Hepatocyte (in vitro differentiated cells): Measurements from ENCODE around the gene CASKIN2. TPM values are rescaled to one million over a fixed set of nuclear protein-coding genes. Genes with fewer than 3 reads are reported as not detected.

ENCODE experiments used
- DNase-seq: peaks from one replicate; pipeline ENCODE4 v3.0.0-alpha.2; 2016; ENCODE audit warnings: low spot score
- H2AFZ ChIP-seq: fragments of 200-600 bp; sonication (generic); 2 replicates; pipeline ENCODE4 v1.6.0; 2016; ENCODE audit warnings: antibody characterized with exemption, mild to moderate bottlenecking
- H3K27ac ChIP-seq: fragments of 200-600 bp; sonication (generic); 2 replicates; pipeline ENCODE4 v1.5.1; 2016; ENCODE audit warnings: mild to moderate bottlenecking
- H3K27me3 ChIP-seq: fragments of 200-600 bp; sonication (generic); 2 replicates; pipeline ENCODE4 v1.6.1; 2016
- H3K36me3 ChIP-seq: fragments of 200-600 bp; sonication (generic); replicated peaks from 2 replicates; pipeline ENCODE4 v1.5.1; 2016; ENCODE audit warnings: low read depth; ENCODE audit not compliant: insufficient read depth
- H3K4me1 ChIP-seq: fragments of 200-600 bp; sonication (generic); 2 replicates; pipeline ENCODE4 v1.5.1; 2016; ENCODE audit warnings: mild to moderate bottlenecking, moderate library complexity; ENCODE audit not compliant: insufficient read depth
- H3K4me2 ChIP-seq: fragments of 200-600 bp; sonication (generic); 2 replicates; pipeline ENCODE4 v1.6.0; 2016
- H3K4me3 ChIP-seq: fragments of 200-600 bp; sonication (generic); 2 replicates; pipeline ENCODE4 v1.5.1; 2016; ENCODE audit warnings: mild to moderate bottlenecking
- H3K79me2 ChIP-seq: fragments of 200-600 bp; sonication (generic); 2 replicates; pipeline ENCODE4 v1.6.0; 2017; ENCODE audit warnings: mild to moderate bottlenecking
- H3K9me2 ChIP-seq: fragments of 200-600 bp; sonication (generic); replicated peaks from 2 replicates; pipeline ENCODE4 v1.6.0; 2017; ENCODE audit warnings: mild to moderate bottlenecking; ENCODE audit not compliant: insufficient read depth
- H3K9me3 ChIP-seq: fragments of 200-600 bp; sonication (generic); 2 replicates; pipeline ENCODE4 v1.5.1; 2016; ENCODE audit warnings: low read depth, mild to moderate bottlenecking
- H4K20me1 ChIP-seq: fragments of 200-600 bp; sonication (generic); 2 replicates; pipeline ENCODE4 v1.6.0; 2016; ENCODE audit warnings: mild to moderate bottlenecking; ENCODE audit not compliant: insufficient read depth, poor library complexity, severe bottlenecking
- CTCF ChIP-seq: fragments of 200-600 bp; sonication (generic); IDR thresholded peaks from 2 replicates; pipeline ENCODE4 v1.5.1; 2016; ENCODE audit warnings: antibody characterized with exemption, mild to moderate bottlenecking; ENCODE audit not compliant: poor library complexity
- EZH2 ChIP-seq: fragments of 200-600 bp; sonication (generic); IDR thresholded peaks from 2 replicates; pipeline ENCODE4 v1.6.1; 2016; ENCODE audit warnings: antibody characterized with exemption, mild to moderate bottlenecking, borderline replicate concordance
- EZH2phosphoT487 ChIP-seq: fragments of 200-600 bp; sonication (generic); IDR thresholded peaks from one replicate; pipeline ENCODE4 v1.6.1; 2018; ENCODE audit warnings: antibody characterized with exemption, mild to moderate bottlenecking, low read depth, moderate library complexity; ENCODE audit not compliant: unreplicated experiment, severe bottlenecking
- WGBS: methylation state at CpG from one replicate; pipeline ENCODE4 v1.1.6; 2016; ENCODE audit warnings: low lambda C conversion rate; ENCODE audit errors: missing lambda C conversion rate; 5-methylcytosine and 5-hydroxymethylcytosine counted together
- polyA plus RNA-seq: library from polyadenylated mRNA; unstranded; fragments of >200 nt; fragmentation: Nextera tagmentation; extraction: Ambion mirVana; gene quantifications from 2 replicates; pipeline ENCODE4 v1.2.1, GENCODE V29; 2016
- total RNA-seq: library from RNA; depleted of rRNA; stranded (reverse); fragments of >200 nt; gene quantifications from 2 replicates; pipeline ENCODE4 v1.2.3, GENCODE V29; 2014

Gene CASKIN2
- total and polyA plus RNA-seq, 2 experiments from 2014 or later = 9.8 to 16.2 TPM

GRCh38 chr17:75509528-75510258 lies 5.6 kb downstream of the CASKIN2 start:
- TF ChIP-seq EZH2 (no peak), CTCF (no peak), EZH2phosphoT487 (no peak)
- WGBS = 93% methylated on average over 19 of the region's 19 CpGs
- H3K9me2 ChIP-seq = no peaks in the 10 kb centered on the region
- peaks cover 54% of the 10 kb centered on the region for H3K79me2 ChIP-seq
- H3K27me3 ChIP-seq = no peaks in the 10 kb centered on the region
- no peak overlapping the region for H2AFZ ChIP-seq
- no peaks in the 10 kb centered on the region for H3K9me3 ChIP-seq
- no peak overlapping the region for H3K4me3 ChIP-seq
- H4K20me1 ChIP-seq = peaks cover 25% of the 10 kb centered on the region
- no peaks in the 10 kb centered on the region for H3K36me3 ChIP-seq
- DNase-seq = no peak
- no peak overlapping the region for H3K27ac ChIP-seq
- H3K4me2 ChIP-seq = no peak overlapping the region
- peaks cover 39% of the 10 kb centered on the region for H3K4me1 ChIP-seq

GRCh38 chr17:75508931-75509361 lies 6.4 kb downstream of the CASKIN2 start:
- H3K9me3 ChIP-seq = no peaks in the 10 kb centered on the region
- DNase-seq = no peak
- H3K4me2 ChIP-seq = no peak overlapping the region
- H2AFZ ChIP-seq = no peak overlapping the region
- peaks cover 32% of the 10 kb centered on the region for H3K4me1 ChIP-seq
- no peaks in the 10 kb centered on the region for H3K27me3 ChIP-seq
- peaks cover 17% of the 10 kb centered on the region for H4K20me1 ChIP-seq
- peaks cover 47% of the 10 kb centered on the region for H3K79me2 ChIP-seq
- no peaks in the 10 kb centered on the region for H3K9me2 ChIP-seq
- H3K27ac ChIP-seq = no peak overlapping the region
- TF ChIP-seq EZH2 (no peak), EZH2phosphoT487 (no peak), CTCF (no peak)
- 84% methylated on average over 5 of the region's 5 CpGs for WGBS
- no peak overlapping the region for H3K4me3 ChIP-seq
- H3K36me3 ChIP-seq = no peaks in the 10 kb centered on the region

- TF ChIP-seq EZH2 (no peak), CTCF (no peak), EZH2phosphoT487 (no peak)
- Histone ChIP-seq H3K4me1 (peaks cover 23% of the 10 kb centered on the region), H3K79me2 (peaks cover 38% of the 10 kb centered on the region), H4K20me1 (peaks cover 11% of the 10 kb centered on the region), H3K4me2 (no peak overlapping the region), H3K36me3 (no peaks in the 10 kb centered on the region), H3K9me2 (no peaks in the 10 kb centered on the region), H3K9me3 (no peaks in the 10 kb centered on the region), H3K4me3 (no peak overlapping the region), H3K27me3 (no peaks in the 10 kb centered on the region), H3K27ac (no peak overlapping the region), H2AFZ (no peak overlapping the region)
- no peak for DNase-seq
- WGBS = 88% methylated on average over 20 of the region's 27 CpGs
Observed at GRCh38 chr17:75507733-75508719, 7.3 kb downstream of the CASKIN2 start.
